Neural crest cell (in vitro differentiated cells): ENCODE measurements around the gene KMT5C. TPM values are rescaled to one million over a fixed set of nuclear protein-coding genes. Genes with fewer than 3 reads are reported as not detected.

Experiments
- DNase-seq: peaks from one replicate; pipeline ENCODE4 v3.0.0; 2021; ENCODE audit warnings: low read depth, mixed read lengths, low spot score
- H3K27ac Mint-ChIP-seq: one replicate; pipeline ENCODE4 v1.8.0; 2021; ENCODE audit warnings: mild to moderate bottlenecking, mixed read lengths; ENCODE audit not compliant: unreplicated experiment
- H3K27me3 Mint-ChIP-seq: 2 replicates; pipeline ENCODE4 v1.8.0; 2021; ENCODE audit warnings: low read depth, mild to moderate bottlenecking, mixed read lengths
- H3K36me3 Mint-ChIP-seq: 2 replicates; pipeline ENCODE4 v1.8.0; 2021; ENCODE audit warnings: low read depth, mild to moderate bottlenecking, mixed read lengths
- H3K4me1 Mint-ChIP-seq: 2 replicates; pipeline ENCODE4 v1.8.0; 2021; ENCODE audit warnings: mixed read lengths
- H3K4me3 Mint-ChIP-seq: one replicate; pipeline ENCODE4 v1.8.0; 2021; ENCODE audit warnings: mild to moderate bottlenecking, mixed read lengths
- H3K9me3 Mint-ChIP-seq: 2 replicates; pipeline ENCODE4 v1.8.0; 2021; ENCODE audit warnings: mixed read lengths
- total RNA-seq: library from RNA; stranded (reverse); gene quantifications from 2 replicates; pipeline ENCODE4 v1.2.1, GENCODE V29; 2021
- TF ChIP-seq, protein P1 (sequence below): fragments of 200-600 bp; sonication (generic); conservative IDR thresholded peaks from 2 replicates; pipeline ENCODE4 v1.5.0; 2021; ENCODE audit warnings: antibody characterized with exemption, mild to moderate bottlenecking

KMT5C gene
- total RNA-seq, 1 donor from 2014 or later, result 35.2 TPM

GRCh38 chr19:55384131-55384919 lies 44.6 kb downstream of the KMT5C start, which contains the start of gene TMEM238:
Gene TMEM238, minus strand, starts transcription at chr19:55384292. Its CDS starts 33 bp downstream, at chr19:55384259.
- H3K4me3 Mint-ChIP-seq, result peak within 1 kb of the TSS; percentile 100
- peak within 1 kb of the TSS; percentile 99 for H3K27ac Mint-ChIP-seq
- no peak for DNase-seq
- peaks cover 41% of the 10 kb centered on the region for H3K4me1 Mint-ChIP-seq
- peaks cover 5% of the 10 kb centered on the region for H3K36me3 Mint-ChIP-seq
- H3K9me3 Mint-ChIP-seq, result no peaks in the 10 kb centered on the region
- peaks cover 11% of the 10 kb centered on the region for H3K27me3 Mint-ChIP-seq
- TF ChIP-seq, protein P1, sequence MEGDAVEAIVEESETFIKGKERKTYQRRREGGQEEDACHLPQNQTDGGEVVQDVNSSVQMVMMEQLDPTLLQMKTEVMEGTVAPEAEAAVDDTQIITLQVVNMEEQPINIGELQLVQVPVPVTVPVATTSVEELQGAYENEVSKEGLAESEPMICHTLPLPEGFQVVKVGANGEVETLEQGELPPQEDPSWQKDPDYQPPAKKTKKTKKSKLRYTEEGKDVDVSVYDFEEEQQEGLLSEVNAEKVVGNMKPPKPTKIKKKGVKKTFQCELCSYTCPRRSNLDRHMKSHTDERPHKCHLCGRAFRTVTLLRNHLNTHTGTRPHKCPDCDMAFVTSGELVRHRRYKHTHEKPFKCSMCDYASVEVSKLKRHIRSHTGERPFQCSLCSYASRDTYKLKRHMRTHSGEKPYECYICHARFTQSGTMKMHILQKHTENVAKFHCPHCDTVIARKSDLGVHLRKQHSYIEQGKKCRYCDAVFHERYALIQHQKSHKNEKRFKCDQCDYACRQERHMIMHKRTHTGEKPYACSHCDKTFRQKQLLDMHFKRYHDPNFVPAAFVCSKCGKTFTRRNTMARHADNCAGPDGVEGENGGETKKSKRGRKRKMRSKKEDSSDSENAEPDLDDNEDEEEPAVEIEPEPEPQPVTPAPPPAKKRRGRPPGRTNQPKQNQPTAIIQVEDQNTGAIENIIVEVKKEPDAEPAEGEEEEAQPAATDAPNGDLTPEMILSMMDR, result no peak

DNA sequence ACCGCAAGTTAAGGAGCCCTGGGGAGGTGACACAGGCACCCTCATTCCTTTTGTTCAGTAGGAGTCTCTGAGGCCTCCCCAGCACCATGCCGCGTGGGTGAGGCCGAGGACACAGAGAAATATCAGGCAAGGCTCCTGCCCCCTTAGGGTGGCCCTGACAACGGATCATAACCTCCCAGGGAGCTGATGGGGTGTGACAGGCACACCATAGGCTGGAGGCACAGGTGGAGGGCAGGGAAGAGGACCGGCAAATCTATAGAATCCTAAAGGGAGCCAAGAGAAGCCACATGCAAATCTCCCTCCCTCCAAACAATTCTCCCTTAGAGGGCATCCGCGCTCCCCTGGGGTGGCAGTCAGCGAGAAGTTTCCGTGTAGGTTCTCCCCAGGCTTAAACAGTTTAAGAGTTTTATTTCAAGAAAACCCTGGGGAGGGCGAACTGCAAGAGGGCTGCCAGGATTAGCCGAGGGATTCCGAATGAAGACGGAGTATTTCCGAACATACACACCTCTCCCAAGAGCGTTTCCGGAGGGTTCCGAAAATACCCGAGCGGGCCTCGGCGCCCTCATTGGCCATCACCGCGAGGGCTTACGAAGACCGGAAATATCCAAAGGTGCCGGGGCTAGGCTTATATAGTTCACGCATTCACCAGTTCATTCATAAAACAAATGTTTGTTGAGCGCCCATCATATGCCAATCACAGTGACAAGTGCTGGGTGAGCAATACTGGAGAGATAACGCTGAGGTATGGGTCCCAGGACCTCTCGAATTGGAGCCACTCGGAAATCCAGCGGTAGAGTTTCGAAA lies 45.4 kb downstream of the KMT5C start:
- H3K27ac Mint-ChIP-seq, result peak overlapping the region; percentile 99
- TF ChIP-seq, protein P1, result no peak
- DNase-seq, result peak; percentile 93
- H3K36me3 Mint-ChIP-seq, result peaks cover 10% of the 10 kb centered on the region
- H3K4me3 Mint-ChIP-seq, result peak overlapping the region; percentile 100
- peaks cover 48% of the 10 kb centered on the region for H3K4me1 Mint-ChIP-seq
- peaks cover 8% of the 10 kb centered on the region for H3K27me3 Mint-ChIP-seq
- no peaks in the 10 kb centered on the region for H3K9me3 Mint-ChIP-seq

DNA sequence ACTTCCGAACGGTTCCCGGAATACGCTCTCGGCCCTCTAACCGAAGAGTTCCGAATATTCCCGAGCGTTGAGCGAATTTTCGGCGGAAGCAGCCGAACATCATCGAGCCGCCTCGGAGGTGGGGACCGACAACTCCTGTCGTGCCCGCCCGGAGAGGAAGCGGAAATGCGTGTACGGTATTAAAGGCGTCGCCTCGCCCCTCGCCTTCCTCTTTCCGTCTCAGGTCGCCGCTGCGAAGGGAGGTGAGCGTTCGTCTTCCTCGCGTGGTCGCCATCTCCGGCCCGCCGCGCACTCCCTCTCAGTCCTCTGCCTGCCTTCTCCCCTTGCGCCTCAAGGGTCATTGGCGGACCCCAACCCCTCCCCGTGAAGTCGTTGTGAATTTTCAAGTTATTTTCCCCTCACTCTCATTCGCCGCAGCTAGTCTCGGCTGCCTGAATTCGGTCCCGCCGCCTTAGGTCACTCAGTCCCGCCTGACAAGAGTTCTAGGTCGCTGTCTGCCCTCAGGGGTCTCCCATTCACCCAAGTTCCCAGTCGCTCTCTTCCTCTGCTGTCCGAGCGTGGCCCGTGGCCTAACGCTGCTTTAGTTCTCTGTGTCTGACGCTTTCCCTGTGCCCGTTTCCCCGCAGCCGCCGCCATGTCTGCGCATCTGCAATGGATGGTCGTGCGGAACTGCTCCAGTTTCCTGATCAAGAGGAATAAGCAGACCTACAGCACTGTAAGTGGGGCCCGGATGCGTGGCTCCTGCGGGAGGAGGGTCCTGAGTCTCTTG lies 46.2 kb downstream of the KMT5C start, which contains the start of gene RPL28:
RPL28 (plus strand) TSS at position 209 of the 769 bp plus-strand sequence; CDS start at position 635, 426 bp downstream.
- H3K9me3 Mint-ChIP-seq, result no peaks in the 10 kb centered on the region
- H3K27ac Mint-ChIP-seq, result peak within 1 kb of the TSS; percentile 99
- peak within 1 kb of the TSS; percentile 100 for H3K4me3 Mint-ChIP-seq
- H3K36me3 Mint-ChIP-seq, result peaks cover 10% of the 10 kb centered on the region
- peak; percentile 98 for DNase-seq
- TF ChIP-seq, protein P1, result no peak
- peaks cover 8% of the 10 kb centered on the region for H3K27me3 Mint-ChIP-seq
- peaks cover 54% of the 10 kb centered on the region for H3K4me1 Mint-ChIP-seq

- peak overlapping the region; percentile 100 for H3K4me3 Mint-ChIP-seq
- peaks cover 10% of the 10 kb centered on the region for H3K36me3 Mint-ChIP-seq
- peaks cover 57% of the 10 kb centered on the region for H3K4me1 Mint-ChIP-seq
- peaks cover 8% of the 10 kb centered on the region for H3K27me3 Mint-ChIP-seq
- H3K9me3 Mint-ChIP-seq, result no peaks in the 10 kb centered on the region
- TF ChIP-seq, protein P1, result no peak
- peak overlapping the region; percentile 99 for H3K27ac Mint-ChIP-seq
- no peak for DNase-seq
Measured at GRCh38 chr19:55386493-55386971, 46.9 kb downstream of the KMT5C start.
